GM19455 (cell line): Measurements from ENCODE around the gene SERPINA12.

Source experiments
- ATAC-seq: cut with Tn5 transposase; IDR thresholded peaks from one replicate; pipeline ENCODE4 v1.9.1; 2021; ENCODE audit not compliant: unreplicated experiment

Gene SERPINA12

GRCh38 chr14:94441531-94442205, 67.6 kb downstream of the SERPINA12 start:
- ATAC-seq: no peak

GRCh38 chr14:94441130-94441529, 68.1 kb downstream of the SERPINA12 start:
- ATAC-seq: no peak

- ATAC-seq: no peak
Observed at GRCh38 chr14:94439453-94440057, 69.7 kb downstream of the SERPINA12 start.
